GM21717 (cell line): ENCODE measurements around the gene TPCN2.
"Not testable (repeated sequence)": the region's sequence is repeated elsewhere in the genome, so short reads cannot be mapped to it uniquely, and the experiment has no call there.

Experiments used
- ATAC-seq: cut with Tn5 transposase; IDR thresholded peaks from one replicate; pipeline ENCODE4 v1.9.1; 2021; ENCODE audit warnings: mild to moderate bottlenecking, moderate library complexity; ENCODE audit not compliant: unreplicated experiment

Gene TPCN2

DNA sequence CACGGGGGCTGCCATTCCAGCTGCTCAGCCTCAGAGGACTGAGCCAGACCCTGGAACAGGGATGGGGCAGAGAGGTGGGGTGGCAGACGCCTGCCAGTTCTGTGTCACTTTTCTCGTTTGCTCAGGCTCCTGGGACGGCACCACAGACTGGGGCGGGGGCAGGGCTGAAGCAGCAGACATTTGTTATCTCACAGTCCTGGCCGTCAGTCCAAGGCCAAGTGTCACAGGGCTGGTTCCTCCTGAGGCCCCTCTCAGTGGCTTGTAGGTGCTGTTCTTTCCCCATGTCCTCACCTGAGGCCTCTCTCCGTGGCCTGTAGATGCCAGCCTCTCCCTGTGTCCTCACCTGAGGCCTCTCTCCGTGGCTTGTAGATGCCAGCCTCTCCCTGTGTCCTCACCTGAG is 24.7 kb downstream of the TPCN2 start:
- ATAC-seq: no peak

- ATAC-seq: no peak
Measured at GRCh38 chr11:69074375-69075140, 25.8 kb downstream of the TPCN2 start.

DNA sequence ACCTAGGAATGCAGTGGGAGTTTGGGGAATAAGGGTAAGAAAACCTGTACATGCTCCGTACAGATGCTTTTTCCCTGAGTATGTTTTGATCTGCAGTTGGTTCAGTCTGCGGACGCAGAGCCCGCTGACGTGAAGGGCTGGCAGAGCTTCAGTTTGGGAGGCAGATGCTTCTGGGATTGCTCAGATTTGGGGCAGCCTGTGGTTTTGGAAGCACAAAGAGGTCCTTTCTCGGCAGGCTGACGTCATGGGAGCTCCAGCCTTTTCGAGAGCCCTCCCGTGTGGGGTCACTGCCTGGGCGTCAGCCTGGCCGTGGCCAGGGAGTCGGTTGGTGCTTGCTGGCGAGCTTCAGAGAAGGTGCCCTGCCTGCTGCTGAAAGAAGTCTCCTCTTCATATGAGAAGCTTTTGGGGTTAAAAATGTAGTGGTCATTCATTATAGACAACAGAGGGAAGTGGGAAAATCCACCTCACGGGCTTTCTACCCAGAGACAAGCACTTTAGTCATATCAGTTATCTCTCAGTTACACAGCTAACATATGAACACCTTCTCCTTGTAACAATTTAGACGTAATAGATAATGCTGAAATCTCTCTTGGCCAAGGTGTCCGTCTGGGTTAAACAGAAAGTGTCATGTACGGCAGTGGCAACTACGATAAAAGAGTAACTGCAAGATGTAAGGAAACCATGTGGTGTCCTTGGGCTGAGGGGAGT is 26.8 kb downstream of the TPCN2 start:
- ATAC-seq: no peak

DNA sequence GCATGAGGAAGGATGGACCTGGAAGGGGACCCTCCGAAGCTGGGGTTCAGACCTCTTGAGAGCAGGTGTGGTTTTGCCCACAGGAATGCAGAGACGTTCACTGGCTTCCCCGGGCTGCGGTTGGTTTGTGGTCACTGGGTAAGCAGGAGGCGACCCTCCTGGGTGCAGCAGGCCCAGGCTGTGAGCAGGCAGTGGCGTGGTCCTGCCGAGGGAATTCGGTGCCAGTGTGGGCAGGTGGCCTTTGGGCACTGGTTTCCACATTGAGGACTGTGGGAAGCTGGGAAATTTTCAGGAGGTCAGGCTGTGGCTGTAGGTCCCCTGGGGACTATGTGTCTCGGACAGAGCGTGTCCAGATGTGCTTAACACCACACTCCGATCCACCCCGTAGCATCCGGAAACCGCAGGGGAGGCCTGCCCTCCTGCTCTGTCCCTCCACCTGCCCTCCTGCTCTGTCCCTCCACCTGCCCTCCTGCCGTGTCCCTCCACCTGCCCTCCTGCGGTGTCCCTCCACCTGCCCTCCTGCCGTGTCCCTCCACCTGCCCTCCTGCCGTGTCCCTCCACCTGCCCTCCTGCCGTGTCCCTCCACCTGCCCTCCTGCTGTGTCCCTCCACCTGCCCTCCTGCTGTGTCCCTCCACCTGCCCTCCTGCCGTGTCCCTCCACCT is 27.5 kb downstream of the TPCN2 start:
- no peak for ATAC-seq

GRCh38 chr11:69076977-69077376 is 28.2 kb downstream of the TPCN2 start:
- not testable (repeated sequence) for ATAC-seq

- no peak for ATAC-seq
Measured at GRCh38 chr11:69078508-69078907, 29.8 kb downstream of the TPCN2 start.

- ATAC-seq: no peak
Measured at GRCh38 chr11:69078930-69079605, 30.3 kb downstream of the TPCN2 start.

DNA sequence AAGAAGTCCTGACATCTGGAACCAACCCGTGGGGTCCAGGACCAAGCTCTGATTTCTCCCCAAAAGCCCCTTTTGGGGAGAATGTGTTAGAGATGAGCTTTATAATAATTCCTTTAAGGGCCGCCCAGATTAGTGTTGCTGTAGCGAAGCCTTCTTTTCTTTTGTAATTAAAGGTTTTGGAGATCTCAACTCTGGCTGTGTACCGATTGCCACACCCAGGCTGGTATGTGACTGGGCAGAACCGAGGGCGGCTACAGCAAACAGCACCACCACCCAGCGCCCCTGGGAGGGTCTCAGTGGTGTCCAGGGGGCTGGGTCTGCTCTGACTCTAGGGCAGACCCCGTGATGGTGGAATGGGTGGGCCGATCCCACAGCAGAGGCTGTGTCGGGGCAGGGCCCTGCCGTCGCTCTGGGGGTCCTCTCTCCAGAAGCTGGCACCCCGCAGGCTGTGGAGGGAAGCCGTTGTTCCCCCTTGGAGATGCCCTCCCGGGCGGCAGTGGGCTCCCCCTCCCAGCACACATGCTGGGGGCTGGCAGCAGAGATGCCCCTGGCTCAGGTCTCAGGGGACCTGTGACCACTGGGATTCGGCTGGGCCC is 31.0 kb downstream of the TPCN2 start:
- no peak for ATAC-seq

- no peak for ATAC-seq
Measured at GRCh38 chr11:69080257-69080995, 31.7 kb downstream of the TPCN2 start.

DNA sequence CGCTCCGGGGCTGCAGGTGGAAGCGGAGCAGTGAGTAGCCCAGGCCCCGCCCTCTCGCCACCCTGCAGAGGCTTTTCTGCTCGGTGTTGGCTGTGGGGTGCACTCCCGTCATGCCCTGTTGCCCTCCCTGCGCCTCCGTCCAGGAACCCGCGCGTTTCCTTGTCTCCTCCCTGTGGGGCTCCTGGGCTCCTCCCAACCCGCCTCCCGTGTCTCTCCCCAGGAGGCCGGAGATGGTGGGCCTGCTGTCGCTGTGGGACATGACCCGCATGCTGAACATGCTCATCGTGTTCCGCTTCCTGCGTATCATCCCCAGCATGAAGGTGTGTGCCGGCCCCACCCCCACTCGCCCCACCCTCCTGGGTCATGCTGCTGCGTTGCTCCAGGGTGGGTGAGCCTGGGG is 32.4 kb downstream of the TPCN2 start:
- ATAC-seq: no peak

DNA sequence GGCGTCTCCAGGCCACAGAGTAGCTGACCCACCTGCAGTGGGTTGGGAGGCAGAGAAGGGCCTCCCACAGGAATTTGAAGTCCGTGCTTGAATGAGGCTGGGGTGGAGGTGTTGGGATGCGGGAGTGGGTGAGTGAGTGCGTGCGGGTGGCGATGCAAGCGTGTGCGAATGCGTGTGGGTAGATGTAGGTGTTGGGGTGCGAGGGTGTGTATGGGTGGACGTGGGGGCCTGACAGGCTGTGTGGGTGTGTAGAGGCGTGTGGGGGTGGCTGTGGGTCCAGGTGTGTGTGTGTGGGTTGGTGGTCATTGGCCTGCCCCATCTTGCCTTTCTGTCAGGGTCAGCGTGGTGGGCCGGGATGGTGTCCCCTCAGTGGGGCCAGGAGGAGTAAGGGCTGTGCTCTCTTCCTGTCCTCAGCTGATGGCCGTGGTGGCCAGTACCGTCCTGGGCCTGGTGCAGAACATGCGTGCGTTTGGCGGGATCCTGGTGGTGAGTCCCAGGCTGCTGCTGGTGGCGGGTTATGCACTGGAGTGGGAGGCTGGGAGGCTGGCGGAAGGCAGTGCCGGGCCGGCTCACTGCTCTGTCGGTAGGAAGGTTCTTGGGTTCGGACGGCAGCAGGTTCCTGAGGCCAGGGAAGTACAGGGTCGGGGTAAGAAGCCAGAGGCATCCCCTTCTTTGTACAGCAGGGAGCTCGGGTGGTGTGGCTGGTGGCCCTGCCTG is 35.0 kb downstream of the TPCN2 start:
- ATAC-seq: no peak

GRCh38 chr11:69084371-69084770 is 35.6 kb downstream of the TPCN2 start:
- no peak for ATAC-seq

GRCh38 chr11:69085490-69086095 is 36.9 kb downstream of the TPCN2 start:
- no peak for ATAC-seq

DNA sequence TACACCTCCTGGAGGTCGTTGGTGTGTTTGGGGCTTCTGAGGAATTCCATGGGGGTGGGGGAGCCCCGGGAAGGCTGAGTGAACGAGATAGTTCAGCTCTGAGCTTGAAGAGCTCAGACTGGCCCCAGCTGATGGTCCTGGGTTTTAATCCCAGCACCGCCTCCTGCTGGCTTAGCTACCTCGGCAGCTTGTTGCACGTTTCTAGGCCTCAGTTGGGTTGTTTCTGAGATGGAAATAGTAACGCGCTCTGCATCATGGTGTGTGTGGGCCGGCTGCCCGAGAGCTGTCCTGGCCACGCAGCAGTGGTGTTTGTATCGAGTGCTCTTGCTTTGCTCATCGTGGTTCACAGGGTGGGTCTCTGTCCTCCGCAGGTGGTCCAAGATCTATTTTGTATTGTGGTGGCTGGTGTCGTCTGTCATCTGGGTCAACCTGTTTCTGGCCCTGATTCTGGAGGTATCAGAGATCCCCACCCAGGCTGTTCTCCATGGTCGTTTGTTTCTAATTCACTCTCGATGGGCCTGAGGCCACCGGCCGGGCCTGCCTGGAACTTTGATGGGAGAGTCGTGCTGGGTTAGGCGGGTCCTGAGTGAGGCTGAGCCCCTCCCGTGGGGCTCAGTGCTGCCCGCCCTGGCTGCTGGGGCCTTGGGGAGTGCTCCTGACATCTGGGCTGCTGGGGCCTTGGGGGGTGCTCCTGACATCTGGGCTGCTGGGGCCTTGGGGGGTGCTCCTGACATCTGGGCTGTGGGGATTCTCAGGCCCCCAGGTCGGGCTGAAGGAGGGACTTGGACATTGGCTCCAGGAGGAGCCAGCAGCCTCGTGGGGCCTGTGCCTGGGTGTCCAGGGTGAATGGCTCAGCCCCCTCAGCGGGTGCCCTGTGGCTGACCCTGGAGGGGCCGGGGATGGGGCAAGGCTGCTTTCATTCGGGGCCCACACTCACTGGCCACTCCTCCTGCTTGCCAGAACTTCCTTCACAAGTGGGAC is 37.7 kb downstream of the TPCN2 start:
- no peak for ATAC-seq

DNA sequence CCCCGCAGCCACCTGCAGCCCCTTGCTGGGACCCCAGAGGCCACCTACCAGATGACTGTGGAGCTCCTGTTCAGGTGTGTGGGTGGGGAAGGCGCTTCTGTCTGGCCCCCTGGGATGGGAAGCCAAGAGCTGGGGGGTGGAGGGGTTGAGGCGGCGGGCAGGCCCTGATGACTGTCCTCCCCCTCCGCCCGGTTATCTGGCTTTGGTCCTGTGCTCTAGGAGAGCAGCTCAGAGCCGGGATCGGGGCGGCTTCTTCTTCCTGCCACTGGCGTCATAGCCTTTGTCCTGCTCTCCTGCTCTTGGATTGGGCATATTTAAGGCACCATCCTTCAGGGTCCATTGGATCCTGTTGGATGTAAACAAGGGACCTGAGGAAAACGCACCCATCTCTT is 38.4 kb downstream of the TPCN2 start:
- no peak for ATAC-seq

- no peak for ATAC-seq
Measured at GRCh38 chr11:69087811-69088210, 39.1 kb downstream of the TPCN2 start.

- ATAC-seq: no peak
Measured at GRCh38 chr11:69088676-69089146, 40.0 kb downstream of the TPCN2 start.

GRCh38 chr11:69089258-69089657 is 40.5 kb downstream of the TPCN2 start:
- no peak for ATAC-seq
